Measurements from ENCODE around the gene PSMB10.

DNA sequence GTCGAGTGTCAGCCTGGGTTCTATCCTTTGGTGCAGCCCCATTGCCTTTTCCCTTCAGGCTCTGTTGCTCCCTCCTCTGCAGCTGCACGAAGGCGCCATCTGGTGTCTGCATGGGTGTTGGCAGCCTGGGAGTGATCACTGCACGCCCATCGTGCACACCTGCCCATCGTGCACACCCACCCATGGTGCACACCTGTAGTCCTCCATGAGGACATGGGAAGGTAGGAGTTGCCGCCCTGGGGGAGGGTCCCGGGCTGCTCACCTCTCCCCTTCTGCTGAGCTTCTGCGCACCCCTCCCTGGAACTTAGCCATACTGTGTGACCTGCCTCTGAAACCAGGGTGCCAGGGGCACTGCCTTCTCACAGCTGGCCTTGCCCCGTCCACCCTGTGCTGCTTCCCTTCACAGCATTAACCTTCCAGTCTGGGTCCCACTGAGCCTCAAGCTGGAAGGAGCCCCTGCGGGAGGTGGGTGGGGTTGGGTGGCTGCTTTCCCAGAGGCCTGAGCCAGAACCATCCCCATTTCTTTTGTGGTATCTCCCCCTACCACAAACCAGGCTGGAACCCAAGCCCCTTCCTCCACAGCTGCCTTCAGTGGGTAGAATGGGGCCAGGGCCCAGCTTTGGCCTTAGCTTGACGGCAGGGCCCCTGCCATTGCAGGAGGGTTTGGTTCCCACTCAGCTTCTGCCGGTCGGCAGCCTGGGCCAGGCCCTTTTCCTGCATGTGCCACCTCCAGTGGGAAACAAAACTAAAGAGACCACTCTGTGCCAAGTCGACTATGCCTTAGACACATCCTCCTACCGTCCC lies 7.9 kb downstream of the PSMB10 start:
- TF ChIP-seq, protein P1, sequence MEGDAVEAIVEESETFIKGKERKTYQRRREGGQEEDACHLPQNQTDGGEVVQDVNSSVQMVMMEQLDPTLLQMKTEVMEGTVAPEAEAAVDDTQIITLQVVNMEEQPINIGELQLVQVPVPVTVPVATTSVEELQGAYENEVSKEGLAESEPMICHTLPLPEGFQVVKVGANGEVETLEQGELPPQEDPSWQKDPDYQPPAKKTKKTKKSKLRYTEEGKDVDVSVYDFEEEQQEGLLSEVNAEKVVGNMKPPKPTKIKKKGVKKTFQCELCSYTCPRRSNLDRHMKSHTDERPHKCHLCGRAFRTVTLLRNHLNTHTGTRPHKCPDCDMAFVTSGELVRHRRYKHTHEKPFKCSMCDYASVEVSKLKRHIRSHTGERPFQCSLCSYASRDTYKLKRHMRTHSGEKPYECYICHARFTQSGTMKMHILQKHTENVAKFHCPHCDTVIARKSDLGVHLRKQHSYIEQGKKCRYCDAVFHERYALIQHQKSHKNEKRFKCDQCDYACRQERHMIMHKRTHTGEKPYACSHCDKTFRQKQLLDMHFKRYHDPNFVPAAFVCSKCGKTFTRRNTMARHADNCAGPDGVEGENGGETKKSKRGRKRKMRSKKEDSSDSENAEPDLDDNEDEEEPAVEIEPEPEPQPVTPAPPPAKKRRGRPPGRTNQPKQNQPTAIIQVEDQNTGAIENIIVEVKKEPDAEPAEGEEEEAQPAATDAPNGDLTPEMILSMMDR (IDR thresholded peaks at IDR 0.05): peak; percentile 74 to 89 (median 83)
- TF ChIP-seq POLR2A (IDR thresholded peaks at IDR 0.05; ENCODE audit: low read depth) (no peak), POLR2AphosphoS5 (IDR thresholded peaks at IDR 0.05) (peak; percentile 6 to 35)
